ENCODE results near the gene DBT.
"Not testable (repeated sequence)": the region's sequence is repeated elsewhere in the genome, so short reads cannot be mapped to it uniquely, and the experiment has no call there.

Gene DBT

GRCh38 chr1:100249537-100250257 lies at the start of gene DBT:
TSS of gene DBT (minus strand) at chr1:100249834. CDS start at chr1:100249820, 14 bp downstream.
- peak; percentile 97 for DNase-seq

- DNase-seq: no peak
Measured at GRCh38 chr1:100298512-100298911, 48.9 kb upstream of the DBT start.

- not testable (repeated sequence) for DNase-seq
Measured at GRCh38 chr1:100296997-100297396, 47.4 kb upstream of the DBT start.

- DNase-seq: no peak
Measured at GRCh38 chr1:100296140-100296539, 46.5 kb upstream of the DBT start.

- DNase-seq: no peak
Measured at GRCh38 chr1:100292711-100293110, 43.1 kb upstream of the DBT start.

GRCh38 chr1:100290291-100290690 lies 40.7 kb upstream of the DBT start:
- DNase-seq: no peak

- DNase-seq: no peak
Measured at GRCh38 chr1:100287162-100287561, 37.5 kb upstream of the DBT start.

GRCh38 chr1:100284591-100284990 lies 35.0 kb upstream of the DBT start:
- no peak for DNase-seq

GRCh38 chr1:100279954-100280682 lies 30.5 kb upstream of the DBT start:
- no peak for DNase-seq

- DNase-seq: no peak
Measured at GRCh38 chr1:100279358-100279923, 29.8 kb upstream of the DBT start.

GRCh38 chr1:100277866-100278265 lies 28.2 kb upstream of the DBT start:
- no peak for DNase-seq

- no peak for DNase-seq
Measured at GRCh38 chr1:100268202-100268601, 18.6 kb upstream of the DBT start.

GRCh38 chr1:100267284-100267683 lies 17.6 kb upstream of the DBT start:
- no peak for DNase-seq

- peak; percentile 7 for DNase-seq
Measured at GRCh38 chr1:100266741-100267140, 17.1 kb upstream of the DBT start.

GRCh38 chr1:100265931-100266740 lies 16.5 kb upstream of the DBT start, which contains the start of gene RTCA:
TSS of gene RTCA (plus strand) at chr1:100266216. CDS start at chr1:100266376, 160 bp downstream.
- peak; percentile 95 for DNase-seq

- DNase-seq: no peak
Measured at GRCh38 chr1:100265562-100265930, 15.9 kb upstream of the DBT start.

- not testable (repeated sequence) for DNase-seq
Measured at GRCh38 chr1:100264081-100264480, 14.4 kb upstream of the DBT start.

- no peak for DNase-seq
Measured at GRCh38 chr1:100261686-100262085, 12.1 kb upstream of the DBT start.

GRCh38 chr1:100258427-100258826 lies 8.8 kb upstream of the DBT start:
- DNase-seq: not testable (repeated sequence)

- not testable (repeated sequence) for DNase-seq
Measured at GRCh38 chr1:100256273-100256672, 6.6 kb upstream of the DBT start.

- no peak for DNase-seq
Measured at GRCh38 chr1:100253552-100253951, 3.9 kb upstream of the DBT start.

GRCh38 chr1:100252901-100253300 lies 3.3 kb upstream of the DBT start:
- no peak for DNase-seq

GRCh38 chr1:100250807-100251206 lies 1.2 kb upstream of the DBT start:
- no peak for DNase-seq

Measured in NCI-H2029 (cell line).